HUES48 (cell line): Measurements from ENCODE around the gene MTUS2.
"Not testable (repeated sequence)": the region's sequence is repeated elsewhere in the genome, so short reads cannot be mapped to it uniquely, and the experiment has no call there.

Source experiments
- H3K27ac ChIP-seq: one replicate; pipeline ENCODE4 v1.7.0; 2013; ENCODE audit warnings: low read depth, low read length, inconsistent platforms
- H3K27me3 ChIP-seq: 2 replicates; pipeline ENCODE4 v1.6.1; 2013; ENCODE audit warnings: mild to moderate bottlenecking, low read length; ENCODE audit not compliant: control insufficient read depth, insufficient read depth
- H3K36me3 ChIP-seq: 2 replicates; pipeline ENCODE4 v1.6.1; 2013; ENCODE audit warnings: low read length; ENCODE audit not compliant: control insufficient read depth, insufficient read depth
- H3K4me1 ChIP-seq: 2 replicates; pipeline ENCODE4 v1.6.1; 2013; ENCODE audit warnings: mild to moderate bottlenecking, low read length; ENCODE audit not compliant: control insufficient read depth, insufficient read depth
- H3K4me3 ChIP-seq: 2 replicates; pipeline ENCODE4 v1.5.1; 2013; ENCODE audit warnings: mild to moderate bottlenecking, low read depth, low read length
- H3K9ac ChIP-seq: 2 replicates; pipeline ENCODE4 v1.6.1; 2013; ENCODE audit warnings: mild to moderate bottlenecking, low read depth, low read length, moderate library complexity
- H3K9me3 ChIP-seq: 2 replicates; pipeline ENCODE4 v1.6.1; 2013; ENCODE audit warnings: low read length; ENCODE audit not compliant: control insufficient read depth, insufficient read depth

The MTUS2 gene

DNA sequence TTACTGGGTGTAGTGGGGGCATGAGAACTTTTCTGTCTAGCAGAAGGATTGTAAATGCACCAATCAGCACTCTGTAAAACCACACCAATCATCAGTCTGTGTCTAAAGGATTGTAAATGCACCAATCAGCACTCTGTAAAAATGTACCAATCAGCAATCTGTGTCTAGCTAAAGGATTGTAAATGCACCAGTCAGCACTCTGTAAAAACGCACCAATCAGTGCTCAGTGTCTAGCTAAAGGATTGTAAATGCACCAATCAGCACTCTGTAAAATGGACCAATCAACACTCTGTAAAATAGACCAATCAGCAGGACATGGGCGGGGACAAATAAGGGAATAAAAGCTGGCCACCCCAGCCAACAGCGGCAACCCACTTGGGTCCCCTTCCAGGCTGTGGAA is 170.2 kb downstream of the MTUS2 start:
- not testable (repeated sequence) for H3K9me3 ChIP-seq, H3K4me1 ChIP-seq, H3K27me3 ChIP-seq, H3K9ac ChIP-seq, H3K27ac ChIP-seq, H3K4me3 ChIP-seq, H3K36me3 ChIP-seq

DNA sequence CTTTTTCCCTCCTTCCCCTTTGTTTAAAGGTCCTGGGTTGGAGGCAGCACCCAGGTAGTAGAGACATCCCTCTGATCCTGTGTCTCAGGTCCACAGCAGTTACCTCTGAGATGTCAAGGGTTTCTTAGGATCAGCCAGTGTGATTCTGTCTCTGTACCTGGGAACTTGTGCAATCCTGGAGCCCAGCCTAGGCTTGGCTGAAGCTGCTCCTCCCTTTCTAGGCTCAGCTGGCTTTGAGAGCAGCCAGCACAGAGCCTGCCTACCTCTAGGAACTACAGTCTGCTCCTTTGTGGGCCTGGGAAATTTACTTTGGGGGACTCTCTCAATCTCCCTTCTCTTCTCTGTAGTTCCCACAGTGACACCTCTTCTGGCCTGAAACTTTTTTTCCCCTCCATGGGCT is 171.6 kb downstream of the MTUS2 start:
- Histone ChIP-seq H3K27me3 (no peaks in the 10 kb centered on the region), H3K9me3 (no peaks in the 10 kb centered on the region), H3K4me1 (no peaks in the 10 kb centered on the region), H3K4me3 (no peak overlapping the region), H3K27ac (no peak overlapping the region), H3K36me3 (no peaks in the 10 kb centered on the region), H3K9ac (no peak overlapping the region)

GRCh38 chr13:29000826-29001225 is 180.7 kb downstream of the MTUS2 start:
- Histone ChIP-seq H3K36me3 (no peaks in the 10 kb centered on the region), H3K4me1 (no peaks in the 10 kb centered on the region), H3K9ac (no peak overlapping the region), H3K4me3 (no peak overlapping the region), H3K9me3 (peaks cover 6% of the 10 kb centered on the region), H3K27ac (no peak overlapping the region), H3K27me3 (no peaks in the 10 kb centered on the region)

DNA sequence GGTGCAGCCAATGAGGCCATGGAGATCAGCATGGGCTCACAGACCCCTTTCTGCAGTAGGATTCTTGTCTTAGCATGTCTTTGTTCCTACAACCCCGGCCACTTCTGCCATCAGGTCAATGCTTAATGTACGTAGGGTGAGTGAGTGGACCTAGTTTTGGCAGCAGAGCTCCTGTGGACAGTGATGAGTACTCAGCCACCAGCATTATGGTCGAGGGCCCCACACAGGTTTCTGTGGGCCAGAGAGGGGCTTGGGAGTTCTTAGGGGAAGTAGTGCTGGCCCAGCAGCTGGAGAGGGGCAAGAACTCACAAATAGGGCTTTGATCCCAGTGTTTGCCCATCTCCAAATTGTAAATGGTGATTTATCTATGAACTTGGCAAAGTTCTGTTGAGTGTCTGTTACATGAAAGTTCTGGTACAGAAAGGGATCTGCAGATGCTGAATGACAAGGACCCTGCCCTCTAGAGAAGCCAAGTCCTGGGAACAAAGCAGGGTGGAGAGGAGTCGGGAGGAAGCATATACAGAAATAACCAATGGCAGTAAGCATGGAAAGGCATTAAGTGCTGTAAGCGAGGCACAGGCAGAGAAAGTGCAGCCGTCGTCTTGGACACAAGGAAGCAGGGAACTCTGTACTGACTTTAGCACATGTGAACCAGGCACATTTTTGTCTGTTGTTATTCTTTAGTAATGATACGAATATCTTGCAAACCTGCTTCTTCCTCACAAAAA is 185.1 kb downstream of the MTUS2 start:
- Histone ChIP-seq H3K4me3 (no peak overlapping the region), H3K9me3 (no peaks in the 10 kb centered on the region), H3K9ac (no peak overlapping the region), H3K4me1 (peaks cover 3% of the 10 kb centered on the region; the same call in 1 of the 2 replicates), H3K27ac (no peak overlapping the region), H3K36me3 (no peaks in the 10 kb centered on the region), H3K27me3 (no peaks in the 10 kb centered on the region)

DNA sequence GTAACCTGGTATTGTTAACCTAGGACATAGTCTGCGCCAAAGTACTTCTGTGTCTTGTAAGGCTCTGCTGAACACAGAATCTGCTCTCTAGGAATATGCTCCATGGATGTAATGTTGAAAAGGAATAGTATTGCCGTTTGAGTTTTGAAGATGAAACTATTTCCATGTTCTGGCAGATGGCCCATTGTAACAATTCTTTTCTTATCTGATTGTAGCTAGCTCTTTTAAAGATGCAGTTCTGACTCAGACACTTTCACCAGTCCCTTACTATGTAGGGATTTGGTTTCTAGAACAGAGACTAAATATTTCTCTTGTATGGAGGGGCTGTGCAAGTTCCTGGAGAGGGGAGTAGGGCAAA is 185.6 kb downstream of the MTUS2 start:
- Histone ChIP-seq H3K4me1 (peaks cover 3% of the 10 kb centered on the region; the same call in 1 of the 2 replicates), H3K27me3 (no peaks in the 10 kb centered on the region), H3K9ac (no peak overlapping the region), H3K4me3 (no peak overlapping the region), H3K36me3 (no peaks in the 10 kb centered on the region), H3K9me3 (no peaks in the 10 kb centered on the region), H3K27ac (no peak overlapping the region)

- no peaks in the 10 kb centered on the region for H3K36me3 ChIP-seq
- H3K27me3 ChIP-seq = no peaks in the 10 kb centered on the region
- H3K9me3 ChIP-seq = no peaks in the 10 kb centered on the region
- H3K4me3 ChIP-seq = no peak overlapping the region
- H3K27ac ChIP-seq = no peak overlapping the region
- H3K9ac ChIP-seq = no peak overlapping the region
- peaks cover 3% of the 10 kb centered on the region; the same call in 1 of the 2 replicates for H3K4me1 ChIP-seq
Measured at GRCh38 chr13:29006359-29006850, 186.3 kb downstream of the MTUS2 start.

DNA sequence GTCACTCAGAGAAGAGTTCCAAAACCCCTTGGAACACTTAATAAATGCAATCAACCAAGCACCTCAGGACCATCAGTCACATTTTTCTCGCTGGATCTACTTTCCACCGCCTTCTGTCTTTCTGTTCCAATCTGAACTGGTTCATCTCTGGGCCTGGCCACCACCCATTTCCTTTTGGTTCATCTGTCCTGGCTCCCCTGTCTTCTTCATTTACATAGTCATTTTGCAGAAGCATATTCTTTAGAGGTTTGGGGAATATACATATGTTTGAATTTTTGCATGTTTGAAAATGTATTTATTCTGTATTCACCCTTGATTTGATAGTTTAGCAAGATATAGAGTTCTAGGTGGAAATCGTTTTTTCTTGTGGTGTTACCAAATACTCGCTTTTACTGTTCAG is 188.2 kb downstream of the MTUS2 start:
- no peak overlapping the region for H3K27ac ChIP-seq
- H3K36me3 ChIP-seq = no peaks in the 10 kb centered on the region
- no peaks in the 10 kb centered on the region for H3K27me3 ChIP-seq
- no peak overlapping the region for H3K4me3 ChIP-seq
- H3K9ac ChIP-seq = no peak overlapping the region
- H3K9me3 ChIP-seq = no peaks in the 10 kb centered on the region
- peaks cover 3% of the 10 kb centered on the region; the same call in 1 of the 2 replicates for H3K4me1 ChIP-seq

DNA sequence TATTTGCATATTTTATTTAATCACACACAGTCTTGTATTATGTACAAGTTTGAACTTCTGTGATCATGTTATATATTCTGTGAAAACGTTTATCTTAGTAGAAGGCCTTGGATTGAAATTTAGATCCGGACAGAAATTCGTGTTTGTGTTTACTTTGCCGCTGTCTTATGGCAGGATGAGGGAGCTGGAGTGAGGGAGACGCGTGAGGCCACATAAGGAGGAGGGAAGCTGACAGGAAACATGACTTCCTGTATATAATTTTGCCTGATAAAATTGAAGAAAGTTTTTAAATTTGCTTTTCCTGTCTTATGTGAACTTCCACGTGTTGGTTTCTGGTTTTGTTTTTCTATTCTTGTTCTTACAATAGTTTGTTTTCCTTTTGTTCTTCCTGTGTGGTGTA is 200.2 kb downstream of the MTUS2 start:
- Histone ChIP-seq H3K9me3 (no peaks in the 10 kb centered on the region), H3K36me3 (no peaks in the 10 kb centered on the region), H3K4me1 (peaks cover 3% of the 10 kb centered on the region; the same call in 1 of the 2 replicates), H3K27ac (no peak overlapping the region), H3K27me3 (no peaks in the 10 kb centered on the region), H3K9ac (no peak overlapping the region), H3K4me3 (no peak overlapping the region)

DNA sequence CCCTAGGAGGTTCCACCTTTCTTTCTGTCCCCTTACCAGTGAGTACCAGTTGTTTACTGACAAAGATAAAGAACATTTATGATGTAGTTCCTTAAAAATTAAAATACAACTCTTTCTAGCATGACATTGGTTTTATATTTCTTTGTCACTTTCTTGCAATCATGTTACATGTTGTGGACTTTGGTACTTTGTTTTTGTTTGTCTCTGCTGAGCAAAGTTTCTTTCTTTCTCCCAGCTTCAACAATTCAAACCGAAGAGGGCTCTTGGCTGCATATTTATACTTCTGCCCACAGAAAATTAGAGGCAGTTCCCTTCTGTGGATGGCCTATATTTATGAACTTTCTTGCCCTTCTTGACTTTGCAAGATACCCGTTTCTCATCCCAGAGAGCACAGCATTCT is 201.2 kb downstream of the MTUS2 start:
- no peaks in the 10 kb centered on the region for H3K36me3 ChIP-seq
- H3K9ac ChIP-seq = no peak overlapping the region
- no peak overlapping the region for H3K27ac ChIP-seq
- H3K4me1 ChIP-seq = no peaks in the 10 kb centered on the region
- H3K4me3 ChIP-seq = no peak overlapping the region
- H3K27me3 ChIP-seq = no peaks in the 10 kb centered on the region
- no peaks in the 10 kb centered on the region for H3K9me3 ChIP-seq

DNA sequence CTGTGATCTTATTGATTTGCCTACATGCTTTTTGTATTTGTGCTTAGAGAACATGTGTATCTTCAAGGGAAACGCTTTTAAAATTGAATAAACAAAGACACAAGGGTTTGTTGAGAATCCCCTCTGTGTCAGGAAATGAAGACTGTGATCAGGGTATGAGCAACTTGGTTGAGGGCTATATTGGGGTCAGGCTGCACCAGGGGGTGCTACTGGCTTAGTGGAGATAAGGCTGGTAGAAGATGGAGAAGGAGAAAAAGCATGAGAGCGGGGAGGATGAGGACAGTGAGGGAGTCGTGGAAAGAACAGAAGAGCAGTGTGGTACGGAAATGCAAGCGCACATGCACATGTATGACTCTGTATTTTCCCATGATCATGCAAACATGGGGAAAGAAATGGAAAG is 201.6 kb downstream of the MTUS2 start:
- H3K4me1 ChIP-seq = no peaks in the 10 kb centered on the region
- no peaks in the 10 kb centered on the region for H3K27me3 ChIP-seq
- H3K36me3 ChIP-seq = no peaks in the 10 kb centered on the region
- H3K27ac ChIP-seq = no peak overlapping the region
- H3K9me3 ChIP-seq = no peaks in the 10 kb centered on the region
- no peak overlapping the region for H3K9ac ChIP-seq
- H3K4me3 ChIP-seq = no peak overlapping the region

DNA sequence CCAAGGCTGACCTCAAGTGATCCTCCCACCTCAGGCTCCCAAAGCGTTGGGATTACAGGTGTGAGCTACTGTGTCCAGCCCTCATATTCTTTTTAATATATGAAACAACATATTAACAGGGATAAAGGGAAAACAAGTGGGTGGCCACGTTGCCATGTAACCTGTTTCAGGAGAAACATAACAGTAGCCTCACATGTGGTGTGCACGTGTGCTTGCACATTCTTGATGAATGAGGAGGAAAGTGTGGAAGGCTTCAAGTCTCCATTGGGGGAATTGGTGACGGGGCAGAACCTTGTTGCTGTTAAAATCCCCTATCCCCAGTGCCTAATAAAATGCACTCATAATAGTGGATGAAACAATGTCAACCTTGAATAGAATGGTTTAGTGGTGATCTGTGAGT is 202.3 kb downstream of the MTUS2 start:
- Histone ChIP-seq H3K36me3 (no peaks in the 10 kb centered on the region), H3K27me3 (no peaks in the 10 kb centered on the region), H3K4me3 (no peak overlapping the region), H3K4me1 (no peaks in the 10 kb centered on the region), H3K9me3 (no peaks in the 10 kb centered on the region), H3K27ac (no peak overlapping the region), H3K9ac (no peak overlapping the region)
